Measurements from ENCODE around the gene ZIM2.

- no peak for TF ChIP-seq CTCF (IDR thresholded peaks at IDR 0.05; ENCODE audit: insufficient read depth, low read length, poor library complexity, severe bottlenecking)
- no peak for TF ChIP-seq EZH2phosphoT487 (conservative IDR thresholded peaks at IDR 0.05; ENCODE audit: low read length)
Measured at GRCh38 chr19:56821675-56822074, 18.9 kb downstream of the ZIM2 start.
